ACC112 (cell line): Measurements from ENCODE around the gene TAL1.
A peak's percentile ranks its signal among the peaks of the same experiment; 100 is the strongest.

Experiments used
- H2AFZ ChIP-seq: fragments of 200-600 bp; sonication (generic); one replicate; pipeline ENCODE4 v1.6.0; 2017; ENCODE audit warnings: antibody characterized with exemption, low read length; ENCODE audit not compliant: unreplicated experiment
- H3K27ac ChIP-seq: fragments of 200-600 bp; sonication (generic); 2 replicates; pipeline ENCODE4 v1.5.1; 2014; ENCODE audit warnings: low read depth, mild to moderate bottlenecking, antibody characterized with exemption, low read length, moderate library complexity
- H3K27me3 ChIP-seq: fragments of 200-600 bp; sonication (generic); 2 replicates; pipeline ENCODE4 v1.6.1; 2014; ENCODE audit warnings: mild to moderate bottlenecking, antibody characterized with exemption, low read length, moderate library complexity, mixed read lengths; ENCODE audit not compliant: insufficient read depth
- H3K36me3 ChIP-seq: fragments of 200-600 bp; sonication (generic); 2 replicates; pipeline ENCODE4 v1.6.1; 2016; ENCODE audit warnings: mild to moderate bottlenecking, antibody characterized with exemption, low read length, moderate library complexity, mixed read lengths; ENCODE audit not compliant: insufficient read depth
- H3K4me1 ChIP-seq: fragments of 200-600 bp; sonication (generic); one replicate; pipeline ENCODE4 v1.6.1; 2016; ENCODE audit warnings: low read length, mixed read lengths; ENCODE audit not compliant: insufficient read depth, unreplicated experiment, control insufficient read depth
- H3K4me3 ChIP-seq: fragments of 200-600 bp; sonication (generic); 2 replicates; pipeline ENCODE4 v1.5.1; 2014; ENCODE audit warnings: mild to moderate bottlenecking, low read depth, low read length
- H3K79me2 ChIP-seq: fragments of 200-600 bp; sonication (generic); one replicate; pipeline ENCODE4 v1.6.0; 2016; ENCODE audit warnings: low read length; ENCODE audit not compliant: control insufficient read depth, unreplicated experiment, insufficient read depth

TAL1 gene

DNA sequence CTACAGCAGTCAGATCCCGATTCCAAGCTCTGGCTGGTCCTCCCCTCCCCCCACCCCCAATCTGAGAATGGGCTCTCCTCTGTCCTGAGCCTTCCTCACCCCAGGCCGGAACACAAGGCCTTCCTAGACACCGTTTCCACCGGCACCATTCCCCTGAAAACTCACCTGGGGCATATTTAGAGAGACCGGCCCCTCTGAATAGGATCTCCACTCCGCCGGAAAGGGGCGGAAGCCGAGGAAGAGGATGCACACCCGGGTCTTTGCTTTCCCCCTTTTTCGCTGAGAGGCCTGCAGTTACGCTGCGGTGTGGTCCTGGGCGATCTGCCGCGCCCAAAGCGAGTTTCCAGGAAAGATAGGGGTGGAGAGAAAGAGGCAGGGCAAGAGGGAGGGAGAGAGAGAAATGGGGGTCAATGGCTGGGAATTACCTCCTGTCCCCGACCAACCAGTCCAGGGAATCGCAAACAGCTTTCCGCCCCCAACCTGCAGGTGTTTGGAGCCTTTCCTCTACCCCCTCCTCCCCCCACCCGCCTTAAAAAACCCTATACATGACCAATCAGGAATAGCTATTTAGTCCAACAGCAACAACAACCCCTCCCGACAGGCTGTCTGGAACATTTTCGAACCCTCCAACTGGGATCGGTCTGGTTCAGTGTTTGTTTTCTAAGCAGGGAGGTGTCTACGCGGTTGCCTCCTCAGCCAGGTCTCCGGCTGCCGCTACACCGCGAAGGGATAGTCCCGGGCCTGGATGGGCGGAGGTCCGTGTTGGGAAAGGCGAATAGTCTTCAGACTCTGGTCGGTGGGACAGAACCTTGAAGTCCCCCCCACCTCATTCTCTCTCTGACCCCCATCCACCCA is 2.8 kb downstream of the TAL1 start:
- H3K27ac ChIP-seq: no peak overlapping the region
- no peaks in the 10 kb centered on the region for H3K79me2 ChIP-seq
- H3K36me3 ChIP-seq: no peaks in the 10 kb centered on the region
- no peak overlapping the region for H3K4me3 ChIP-seq
- peaks cover 99% of the 10 kb centered on the region for H3K27me3 ChIP-seq
- H3K4me1 ChIP-seq: no peaks in the 10 kb centered on the region
- no peak overlapping the region for H2AFZ ChIP-seq

DNA sequence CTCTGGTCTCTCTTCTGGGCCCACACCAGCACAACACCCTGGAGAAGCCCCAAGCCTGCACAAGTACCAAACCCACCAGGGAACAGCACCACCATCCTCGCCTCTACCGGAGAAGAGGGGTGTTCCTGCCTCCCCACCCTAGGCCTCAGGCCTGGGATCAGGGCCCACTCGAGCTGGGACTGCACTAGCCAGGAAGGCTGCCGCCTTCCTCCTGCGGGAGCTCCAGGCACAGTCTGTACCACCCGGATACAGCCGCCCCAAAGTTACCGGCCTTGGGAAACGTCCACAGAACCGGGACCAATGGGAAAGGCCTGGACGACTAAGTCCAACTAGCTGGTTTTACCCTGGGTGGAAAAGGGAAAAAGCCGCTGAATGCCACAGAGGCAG is 3.4 kb downstream of the TAL1 start:
- Histone ChIP-seq H3K4me3 (no peak overlapping the region), H3K27me3 (peaks cover 99% of the 10 kb centered on the region), H3K79me2 (no peaks in the 10 kb centered on the region), H3K27ac (no peak overlapping the region), H2AFZ (no peak overlapping the region), H3K4me1 (no peaks in the 10 kb centered on the region), H3K36me3 (no peaks in the 10 kb centered on the region)

DNA sequence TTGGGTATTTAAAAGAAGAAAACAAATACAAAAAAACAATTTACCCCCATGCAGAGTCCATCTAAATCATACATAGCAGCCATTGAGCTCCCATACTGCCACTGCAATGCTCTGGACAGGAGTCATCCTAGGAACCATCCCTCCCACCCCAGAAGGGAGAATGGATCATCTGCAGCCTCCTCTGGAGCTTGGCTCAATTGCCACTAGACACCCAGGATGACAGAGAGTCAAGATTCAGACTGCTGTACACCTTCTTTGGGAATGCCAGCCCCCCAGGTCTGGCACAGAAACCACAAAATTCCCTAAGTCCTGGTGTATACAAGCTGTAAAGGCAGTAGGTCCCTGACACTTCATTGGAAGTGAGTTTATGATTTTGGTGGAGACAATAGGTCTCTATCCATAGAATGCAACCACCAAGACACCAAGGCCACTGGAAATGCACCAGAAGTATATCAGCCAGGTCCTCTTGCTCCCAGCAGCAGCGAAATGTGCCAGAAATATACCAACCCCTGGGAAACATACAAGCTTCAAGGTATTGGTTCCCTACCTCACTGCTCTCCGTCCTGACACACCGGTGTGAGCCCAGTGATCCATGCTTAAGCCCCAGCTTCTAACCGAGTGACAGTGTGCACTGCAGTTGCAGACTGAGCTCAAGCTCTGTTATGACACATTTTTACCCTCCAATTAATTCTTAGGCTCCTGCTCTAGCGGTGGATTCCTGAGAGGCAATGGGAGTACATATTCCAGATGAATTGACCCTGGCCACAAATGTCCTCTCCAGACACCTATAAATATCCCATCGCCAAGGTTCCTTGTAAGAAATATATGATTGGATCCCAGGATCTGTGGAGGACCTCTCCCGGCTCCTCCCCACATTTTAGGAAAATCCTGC is 4.4 kb downstream of the TAL1 start:
- no peak overlapping the region for H2AFZ ChIP-seq
- no peak overlapping the region for H3K27ac ChIP-seq
- H3K4me1 ChIP-seq: no peaks in the 10 kb centered on the region
- H3K36me3 ChIP-seq: no peaks in the 10 kb centered on the region
- H3K4me3 ChIP-seq: no peak overlapping the region
- H3K27me3 ChIP-seq: peaks cover 99% of the 10 kb centered on the region
- no peaks in the 10 kb centered on the region for H3K79me2 ChIP-seq

DNA sequence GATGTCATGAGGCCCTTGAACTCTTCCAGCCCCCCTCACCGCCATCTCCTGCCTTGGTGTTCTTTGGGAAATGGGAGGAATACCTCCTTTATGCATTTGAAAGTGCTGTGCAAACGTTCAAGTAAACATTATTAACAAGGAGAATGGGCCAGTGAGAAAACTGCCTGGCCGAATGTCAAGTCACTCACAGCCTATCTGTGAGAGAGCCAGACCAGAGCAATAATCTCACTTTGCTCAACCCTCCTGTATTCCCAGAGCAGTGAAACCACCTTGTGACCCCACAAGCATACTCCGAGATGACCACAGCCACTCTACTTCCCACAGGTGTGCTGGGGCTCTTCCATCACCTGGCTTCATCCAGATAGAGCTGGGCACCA is 5.2 kb downstream of the TAL1 start:
- no peaks in the 10 kb centered on the region for H3K79me2 ChIP-seq
- peaks cover 100% of the 10 kb centered on the region for H3K27me3 ChIP-seq

DNA sequence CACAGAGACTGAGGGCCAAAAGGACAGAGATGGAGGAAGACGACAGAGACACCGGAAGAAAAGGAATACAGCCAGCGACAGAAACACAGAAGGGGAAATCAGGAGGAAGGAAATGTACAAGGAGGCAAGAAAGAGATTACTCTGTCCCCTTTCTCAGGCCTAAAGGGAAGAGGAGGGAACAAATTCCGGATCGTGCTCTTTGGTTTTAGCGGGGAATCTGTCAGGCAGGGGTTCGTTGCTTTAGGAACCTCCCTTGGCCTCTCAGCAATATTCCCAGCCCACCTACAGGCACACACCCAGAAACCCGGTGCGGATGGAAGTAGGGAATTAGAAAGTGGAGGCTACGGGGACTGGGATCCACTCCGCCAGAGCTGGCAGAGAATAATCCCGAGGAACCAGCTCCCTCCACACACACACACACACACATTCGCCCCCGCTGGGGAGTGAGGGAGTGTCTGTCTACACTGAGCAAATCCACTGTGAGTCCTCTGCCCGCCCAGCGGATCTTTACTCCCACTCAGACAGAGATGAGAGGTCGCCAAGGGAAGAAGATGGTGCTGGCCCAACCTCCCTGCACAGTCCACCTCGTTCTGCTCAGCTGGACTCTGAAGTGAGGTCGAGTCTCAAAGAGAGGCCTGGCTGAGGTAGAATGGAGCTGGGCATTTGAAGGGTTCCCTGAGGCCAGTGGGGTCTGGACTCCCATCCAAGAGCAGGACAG is 5.7 kb downstream of the TAL1 start:
- no peaks in the 10 kb centered on the region for H3K36me3 ChIP-seq
- no peak overlapping the region for H3K4me3 ChIP-seq
- H3K4me1 ChIP-seq: no peaks in the 10 kb centered on the region
- no peak overlapping the region for H3K27ac ChIP-seq
- no peaks in the 10 kb centered on the region for H3K79me2 ChIP-seq
- no peak overlapping the region for H2AFZ ChIP-seq
- H3K27me3 ChIP-seq: peaks cover 100% of the 10 kb centered on the region

More for the DNA sequence above, 5.2 kb downstream of the TAL1 start:
- no peak overlapping the region for H2AFZ ChIP-seq
- no peaks in the 10 kb centered on the region for H3K36me3 ChIP-seq
- no peak overlapping the region for H3K27ac ChIP-seq
- H3K4me3 ChIP-seq: no peak overlapping the region
- H3K4me1 ChIP-seq: no peaks in the 10 kb centered on the region

DNA sequence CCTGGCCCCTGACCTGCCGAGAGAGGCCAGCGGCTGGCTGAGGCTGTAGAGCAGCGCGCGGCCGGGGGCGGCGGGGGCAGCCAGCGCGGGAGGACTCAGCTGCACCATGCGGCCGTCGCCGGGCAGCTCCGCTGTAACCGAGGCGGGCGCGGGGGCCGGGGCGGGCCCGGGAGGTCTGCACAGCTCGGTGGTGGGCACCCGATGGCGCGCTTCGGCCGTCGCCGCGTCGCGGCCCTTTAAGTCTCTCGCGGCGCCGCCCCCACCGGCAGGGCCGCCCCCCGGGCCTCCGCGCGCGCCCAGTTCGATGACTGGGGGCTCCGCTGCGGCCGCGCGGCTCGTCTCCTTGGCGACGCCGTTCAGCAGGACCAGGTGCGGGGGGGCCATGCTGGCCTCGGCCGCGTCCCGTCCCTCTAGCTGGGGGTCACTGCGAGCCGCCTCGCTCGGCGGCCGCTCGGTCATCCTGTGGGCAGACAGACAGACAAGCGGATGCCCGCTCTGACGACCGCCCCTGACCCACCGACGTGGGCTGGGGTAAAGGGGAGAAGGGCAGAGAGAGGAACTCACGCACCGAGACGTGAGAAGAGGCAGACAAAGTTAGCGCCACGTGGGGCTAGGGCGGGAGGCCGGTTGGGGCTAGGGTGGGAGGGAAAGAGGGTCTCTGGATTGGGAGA is 6.5 kb downstream of the TAL1 start:
- H3K27me3 ChIP-seq: peaks cover 100% of the 10 kb centered on the region
- no peaks in the 10 kb centered on the region for H3K4me1 ChIP-seq
- H3K4me3 ChIP-seq: 0 out of 2 replicates have a peak overlapping the region, but pooled peaks have one; percentile 26
- H3K27ac ChIP-seq: no peak overlapping the region
- no peak overlapping the region for H2AFZ ChIP-seq
- no peaks in the 10 kb centered on the region for H3K79me2 ChIP-seq
- no peaks in the 10 kb centered on the region for H3K36me3 ChIP-seq

DNA sequence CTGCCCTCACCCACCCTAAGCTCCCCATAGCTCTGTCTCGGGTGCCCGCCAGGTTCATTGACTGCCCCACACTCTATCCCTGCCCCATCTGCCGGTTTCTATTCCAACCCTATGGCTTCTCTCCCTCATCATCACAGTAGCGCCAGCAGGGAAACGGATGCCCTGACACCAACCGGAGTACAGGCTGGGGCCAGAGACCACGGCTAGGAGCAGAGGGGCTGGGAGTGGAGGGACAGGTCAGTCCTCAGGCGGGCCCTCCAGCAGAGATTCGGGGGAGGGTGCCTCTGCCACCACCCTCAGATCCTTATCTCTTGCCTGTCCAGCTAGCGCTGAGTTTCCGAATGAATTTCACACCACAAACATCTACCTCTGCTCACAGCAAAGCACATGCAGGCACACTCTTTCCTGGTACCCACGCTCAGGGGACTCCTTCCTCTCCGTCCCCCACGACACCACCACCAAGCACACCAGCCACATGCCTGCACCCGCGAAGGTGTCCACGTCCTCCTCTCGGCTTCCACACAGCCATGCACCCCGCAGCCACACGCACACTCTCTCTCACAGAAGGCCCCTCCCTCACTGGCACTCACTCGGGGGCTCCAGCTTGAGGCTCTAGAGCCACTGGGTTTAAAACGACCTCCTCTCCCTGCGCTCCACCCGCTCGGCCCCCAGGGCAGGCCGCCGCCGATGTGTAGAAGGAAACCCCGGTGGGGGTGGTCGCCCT is 7.2 kb downstream of the TAL1 start:
- Histone ChIP-seq H3K4me3 (no peak overlapping the region), H3K79me2 (no peaks in the 10 kb centered on the region), H3K27me3 (peaks cover 100% of the 10 kb centered on the region), H2AFZ (no peak overlapping the region), H3K27ac (no peak overlapping the region), H3K4me1 (no peaks in the 10 kb centered on the region), H3K36me3 (no peaks in the 10 kb centered on the region)

DNA sequence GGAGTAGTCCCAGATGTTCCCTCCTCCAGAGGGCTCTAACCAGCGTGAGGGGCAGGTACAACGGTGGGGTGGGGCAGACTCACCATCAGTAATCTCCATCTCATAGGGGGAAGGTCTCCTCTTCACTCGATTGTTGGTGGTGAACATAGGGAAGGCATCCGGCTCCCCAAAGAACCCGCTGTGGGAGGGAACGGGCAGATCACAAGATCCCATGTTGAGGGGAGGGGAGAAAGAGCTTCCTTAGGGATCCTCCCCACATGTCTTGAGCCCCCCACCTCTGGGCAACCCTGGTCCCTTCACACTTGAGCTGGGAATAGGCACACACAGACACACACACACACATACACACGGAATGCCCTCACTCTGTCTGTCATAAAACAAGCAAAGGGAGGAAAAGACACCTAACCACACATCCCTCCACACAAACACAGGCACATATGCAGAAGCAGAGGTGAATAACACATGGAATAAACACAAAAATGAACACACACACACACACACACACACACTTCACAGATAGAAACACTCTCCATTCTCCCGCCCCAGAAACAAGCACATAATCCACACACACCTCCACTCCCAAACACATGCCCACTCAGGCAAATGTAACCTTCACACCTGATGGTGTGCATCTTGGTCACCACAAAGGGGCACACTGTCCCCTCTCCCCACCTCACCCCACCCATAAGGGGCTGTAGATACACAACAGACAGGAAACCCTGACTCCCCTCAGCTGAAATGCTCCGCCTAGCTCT is 7.9 kb downstream of the TAL1 start:
- Histone ChIP-seq H2AFZ (no peak overlapping the region), H3K79me2 (no peaks in the 10 kb centered on the region), H3K27ac (no peak overlapping the region), H3K36me3 (no peaks in the 10 kb centered on the region), H3K4me1 (no peaks in the 10 kb centered on the region), H3K4me3 (no peak overlapping the region), H3K27me3 (peaks cover 94% of the 10 kb centered on the region)

DNA sequence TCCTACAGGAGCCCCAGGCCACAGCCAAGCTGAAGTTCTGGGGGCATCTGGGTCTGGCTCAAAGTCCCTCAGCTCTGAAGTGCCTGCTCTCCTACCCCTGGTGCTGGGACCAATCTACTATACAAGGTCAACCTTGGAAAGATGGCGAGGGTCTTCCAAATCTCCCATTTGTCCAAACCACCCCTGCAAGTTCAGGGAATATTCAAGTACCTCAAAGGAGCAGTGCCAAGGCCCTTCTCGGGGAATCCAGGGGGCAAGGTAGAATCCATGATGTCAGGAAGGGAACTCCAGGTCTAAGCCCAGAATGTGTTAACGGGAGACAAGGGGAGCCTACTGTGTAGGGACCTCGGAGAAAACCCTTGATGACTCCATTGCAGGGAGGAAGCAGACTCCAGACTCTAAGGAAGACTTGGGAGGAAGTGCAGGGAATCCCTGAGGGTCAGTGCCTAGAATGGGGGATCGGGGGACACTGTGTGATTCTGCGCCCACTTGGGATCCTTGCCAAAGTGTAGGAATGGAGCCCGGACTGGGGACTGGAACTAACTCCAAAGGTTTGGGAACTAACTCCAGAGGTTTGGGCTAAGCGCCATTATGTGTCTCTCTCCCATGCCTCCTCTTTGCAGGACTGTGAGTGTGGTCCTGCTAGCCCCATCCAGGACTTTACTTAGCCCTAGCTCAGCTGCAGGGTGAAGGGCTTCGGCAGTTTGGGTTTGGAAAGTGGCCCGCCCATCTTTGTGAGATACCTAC is 8.7 kb downstream of the TAL1 start:
- Histone ChIP-seq H3K27ac (no peak overlapping the region), H3K27me3 (peaks cover 94% of the 10 kb centered on the region), H2AFZ (no peak overlapping the region), H3K4me1 (no peaks in the 10 kb centered on the region), H3K4me3 (no peak overlapping the region), H3K79me2 (no peaks in the 10 kb centered on the region), H3K36me3 (no peaks in the 10 kb centered on the region)
